IPS-20b (cell line): Measurements from ENCODE around the gene CGN.

Source experiments
- H3K27ac ChIP-seq: one replicate; pipeline ENCODE4 v1.5.1; 2013; ENCODE audit warnings: low read length
- H3K27me3 ChIP-seq: 2 replicates; pipeline ENCODE4 v1.6.1; 2013; ENCODE audit warnings: mild to moderate bottlenecking, low read length, inconsistent platforms; ENCODE audit not compliant: insufficient read depth
- H3K36me3 ChIP-seq: 2 replicates; pipeline ENCODE4 v1.6.1; 2013; ENCODE audit warnings: low read depth, mild to moderate bottlenecking, inconsistent platforms, low read length, moderate library complexity; ENCODE audit not compliant: insufficient read depth
- H3K4me1 ChIP-seq: 2 replicates; pipeline ENCODE4 v1.6.1; 2013; ENCODE audit warnings: mild to moderate bottlenecking, control low read depth, inconsistent platforms, low read length, moderate library complexity; ENCODE audit not compliant: insufficient read depth
- H3K4me3 ChIP-seq: 2 replicates; pipeline ENCODE4 v1.5.1; 2013; ENCODE audit warnings: mild to moderate bottlenecking, low read length, inconsistent platforms
- H3K9ac ChIP-seq: 2 replicates; pipeline ENCODE4 v1.6.1; 2013; ENCODE audit warnings: low read depth, mild to moderate bottlenecking, inconsistent platforms, low read length, moderate library complexity
- H3K9me3 ChIP-seq: 2 replicates; pipeline ENCODE4 v1.6.1; 2013; ENCODE audit warnings: mild to moderate bottlenecking, low read depth, low read length, inconsistent platforms; ENCODE audit not compliant: insufficient read depth

The CGN gene

DNA sequence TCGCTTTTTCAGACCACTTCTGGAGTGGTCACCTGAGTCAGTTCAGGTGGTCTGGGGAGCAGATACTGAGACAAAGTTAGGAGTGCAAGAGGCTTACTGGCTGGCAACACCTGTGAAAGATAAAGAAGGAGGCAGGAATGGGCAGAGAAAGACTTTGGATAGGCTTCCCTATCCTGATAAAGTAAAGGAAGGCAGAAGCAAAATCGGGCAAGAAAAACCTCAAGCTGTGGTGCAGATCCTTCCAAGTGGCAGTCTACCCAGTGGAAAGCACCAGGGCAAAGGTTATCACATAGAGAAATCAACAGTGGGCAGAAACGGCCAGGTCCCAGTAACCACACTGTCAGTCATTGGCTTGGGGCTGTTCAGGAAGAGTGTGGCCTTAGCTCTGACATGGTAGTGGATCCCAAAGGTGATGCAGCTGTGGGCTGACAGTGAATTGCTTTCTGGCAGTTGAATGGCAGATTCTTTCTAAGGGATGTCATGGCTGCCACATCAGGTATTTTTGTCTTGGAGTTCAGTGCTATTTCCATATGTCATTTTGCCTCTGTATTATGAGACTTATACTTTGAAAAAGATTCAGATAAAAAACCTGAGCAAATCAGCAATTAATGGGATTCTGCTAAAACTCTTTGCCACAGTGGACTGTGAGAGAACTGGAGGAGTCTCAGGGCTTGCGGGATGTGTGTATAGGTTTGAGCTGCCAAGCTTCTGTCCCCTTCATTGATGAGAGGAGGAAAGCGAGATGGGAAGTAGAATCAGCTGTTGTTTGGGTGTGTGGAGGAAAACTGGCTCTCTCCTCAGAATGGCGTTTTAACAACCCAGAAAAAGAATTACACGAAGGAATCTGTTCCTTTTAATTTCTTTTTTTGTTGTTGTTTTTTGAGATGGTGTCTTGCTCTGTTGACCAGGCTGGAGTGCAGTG is 8.1 kb upstream of the CGN start:
- Histone ChIP-seq H3K9ac (no peak overlapping the region), H3K4me1 (no peaks in the 10 kb centered on the region), H3K36me3 (no peaks in the 10 kb centered on the region), H3K4me3 (no peak overlapping the region), H3K27ac (no peak overlapping the region), H3K27me3 (no peaks in the 10 kb centered on the region; the same call in 1 of the 2 replicates), H3K9me3 (no peaks in the 10 kb centered on the region)

DNA sequence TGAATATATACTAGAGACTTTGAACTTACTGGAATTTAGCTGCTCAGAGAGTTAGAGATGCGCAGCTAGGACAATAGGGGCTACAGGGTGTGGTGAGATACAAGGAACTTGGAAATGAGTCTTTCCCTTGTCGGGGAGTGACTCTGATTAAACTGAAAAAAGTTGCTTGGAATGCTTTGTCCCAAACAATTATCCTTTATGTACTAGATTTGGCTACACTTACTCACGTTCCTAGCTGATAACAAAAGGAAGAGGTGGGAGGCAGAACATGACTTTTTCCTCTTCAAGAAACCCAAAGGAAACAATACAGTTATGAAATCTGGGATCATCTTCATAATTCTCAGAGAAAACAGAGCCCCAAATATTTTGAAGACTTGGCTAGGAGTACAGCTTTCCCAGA is 6.9 kb upstream of the CGN start:
- H3K27ac ChIP-seq, result no peak overlapping the region
- H3K9ac ChIP-seq, result no peak overlapping the region
- no peaks in the 10 kb centered on the region for H3K4me1 ChIP-seq
- H3K4me3 ChIP-seq, result no peak overlapping the region
- no peaks in the 10 kb centered on the region for H3K36me3 ChIP-seq
- H3K27me3 ChIP-seq, result no peaks in the 10 kb centered on the region; the same call in 1 of the 2 replicates
- H3K9me3 ChIP-seq, result no peaks in the 10 kb centered on the region

GRCh38 chr1:151504759-151505158 is 6.4 kb upstream of the CGN start:
- no peaks in the 10 kb centered on the region for H3K27me3 ChIP-seq
- H3K4me1 ChIP-seq, result no peaks in the 10 kb centered on the region; the same call in 1 of the 2 replicates
- no peaks in the 10 kb centered on the region for H3K9me3 ChIP-seq
- H3K27ac ChIP-seq, result no peak overlapping the region
- H3K4me3 ChIP-seq, result no peak overlapping the region
- H3K9ac ChIP-seq, result no peak overlapping the region
- H3K36me3 ChIP-seq, result no peaks in the 10 kb centered on the region

- H3K36me3 ChIP-seq, result no peaks in the 10 kb centered on the region
- no peak overlapping the region for H3K4me3 ChIP-seq
- no peak overlapping the region for H3K9ac ChIP-seq
- H3K9me3 ChIP-seq, result no peaks in the 10 kb centered on the region
- no peak overlapping the region for H3K27ac ChIP-seq
- peaks cover 12% of the 10 kb centered on the region; the same call in 1 of the 2 replicates for H3K27me3 ChIP-seq
- H3K4me1 ChIP-seq, result peaks cover 24% of the 10 kb centered on the region
Measured at GRCh38 chr1:151508833-151509232, 2.4 kb upstream of the CGN start.

DNA sequence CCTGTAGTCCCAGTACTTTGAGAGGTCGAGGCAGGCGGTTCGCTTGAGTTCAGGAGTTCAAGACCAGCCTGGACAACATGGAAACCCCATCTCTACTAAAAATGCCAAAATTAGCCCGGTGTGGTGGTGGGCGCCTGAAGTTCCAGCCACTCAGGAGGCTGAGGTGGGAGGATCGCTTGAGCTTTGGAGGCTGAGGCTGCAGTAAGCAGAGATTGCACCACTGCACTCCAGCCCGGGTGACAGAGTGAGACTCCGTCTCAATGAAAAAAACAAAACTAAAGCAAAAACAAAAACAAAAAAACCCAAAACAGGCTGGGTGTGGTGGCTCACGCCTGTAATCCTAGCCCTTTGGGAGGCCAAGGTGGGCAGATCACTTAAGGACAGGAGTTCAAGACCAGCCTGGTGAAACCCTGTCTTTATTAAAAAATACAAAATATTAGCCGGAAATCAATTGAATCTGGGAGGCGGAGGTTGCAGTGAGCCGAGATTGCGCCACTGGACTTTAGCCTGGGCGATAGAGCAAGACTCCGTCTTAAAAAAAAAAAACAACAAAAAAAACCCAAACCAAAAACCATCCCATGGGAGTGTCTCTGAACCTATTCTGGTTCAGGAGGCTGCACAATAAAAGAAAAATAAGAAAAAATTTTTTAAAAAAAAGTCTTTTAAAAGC is 1.7 kb upstream of the CGN start:
- Histone ChIP-seq H3K9me3 (no peaks in the 10 kb centered on the region), H3K36me3 (no peaks in the 10 kb centered on the region), H3K4me1 (peaks cover 31% of the 10 kb centered on the region), H3K27ac (no peak overlapping the region), H3K9ac (no peak overlapping the region; the same call in 1 of the 2 replicates), H3K27me3 (peaks cover 12% of the 10 kb centered on the region; the same call in 1 of the 2 replicates), H3K4me3 (peak overlapping the region; percentile 78; the same call in 1 of the 2 replicates)

DNA sequence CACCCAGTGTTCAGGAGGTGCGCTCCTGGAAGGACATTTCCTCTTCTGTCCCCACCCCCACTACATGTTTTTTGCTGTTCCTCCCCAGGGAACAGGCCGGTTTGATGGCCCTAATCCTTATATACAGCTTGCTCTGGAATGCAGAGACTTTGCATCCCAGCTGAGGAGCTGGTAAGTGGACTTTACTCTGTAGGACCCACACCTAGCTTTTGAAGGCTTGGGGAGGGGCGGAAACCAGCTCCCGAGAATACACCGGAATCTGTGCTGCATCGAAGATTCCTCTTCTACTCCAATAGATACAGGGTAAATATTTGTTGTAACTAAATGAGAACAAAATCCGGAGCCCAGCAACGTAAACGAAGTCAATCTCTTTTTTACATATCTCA is 1.2 kb upstream of the CGN start:
- Histone ChIP-seq H3K27me3 (peaks cover 12% of the 10 kb centered on the region; the same call in 1 of the 2 replicates), H3K9me3 (no peaks in the 10 kb centered on the region), H3K4me3 (peak overlapping the region; percentile 78), H3K9ac (peak overlapping the region; percentile 85; the same call in 1 of the 2 replicates), H3K4me1 (peaks cover 32% of the 10 kb centered on the region), H3K27ac (peak overlapping the region; percentile 13), H3K36me3 (no peaks in the 10 kb centered on the region)

GRCh38 chr1:151510614-151510956 is 602 bp upstream of the CGN start:
- no peaks in the 10 kb centered on the region for H3K9me3 ChIP-seq
- H3K9ac ChIP-seq, result peak overlapping the region; percentile 85
- H3K27me3 ChIP-seq, result peaks cover 12% of the 10 kb centered on the region; the same call in 1 of the 2 replicates
- peak overlapping the region; percentile 13 for H3K27ac ChIP-seq
- no peaks in the 10 kb centered on the region for H3K36me3 ChIP-seq
- H3K4me3 ChIP-seq, result peak overlapping the region; percentile 78
- H3K4me1 ChIP-seq, result peaks cover 32% of the 10 kb centered on the region

- Histone ChIP-seq H3K9ac (peak overlapping the region; percentile 87; the same call in 1 of the 2 replicates), H3K27ac (no peak overlapping the region), H3K27me3 (peaks cover 12% of the 10 kb centered on the region; the same call in 1 of the 2 replicates), H3K36me3 (no peaks in the 10 kb centered on the region), H3K9me3 (no peaks in the 10 kb centered on the region), H3K4me3 (peak overlapping the region; percentile 82), H3K4me1 (peaks cover 39% of the 10 kb centered on the region)
Measured at GRCh38 chr1:151511636-151512215, 539 bp downstream of the CGN start.

GRCh38 chr1:151512326-151512725 is 1.1 kb downstream of the CGN start:
- Histone ChIP-seq H3K4me3 (peak overlapping the region; percentile 82), H3K4me1 (peaks cover 39% of the 10 kb centered on the region), H3K27me3 (peaks cover 12% of the 10 kb centered on the region; the same call in 1 of the 2 replicates), H3K36me3 (no peaks in the 10 kb centered on the region), H3K9me3 (no peaks in the 10 kb centered on the region), H3K9ac (peak overlapping the region; percentile 87; the same call in 1 of the 2 replicates), H3K27ac (peak overlapping the region; percentile 35)

GRCh38 chr1:151512801-151513625 is 1.8 kb downstream of the CGN start:
- Histone ChIP-seq H3K36me3 (no peaks in the 10 kb centered on the region), H3K4me1 (peaks cover 39% of the 10 kb centered on the region), H3K27me3 (peaks cover 12% of the 10 kb centered on the region; the same call in 1 of the 2 replicates), H3K27ac (peak overlapping the region; percentile 35), H3K9me3 (no peaks in the 10 kb centered on the region), H3K9ac (peak overlapping the region; percentile 87), H3K4me3 (peak overlapping the region; percentile 82)
